Gastroesophageal sphincter (tissue), 4 donors: Measurements from ENCODE around the gene PAX3. TPM values are rescaled to one million over a fixed set of nuclear protein-coding genes. Genes with fewer than 3 reads are reported as not detected.

Experiments
- ATAC-seq: fragments of 150-250 bp; one replicate; pipeline ENCODE4 v1.9.1; 2016; ENCODE audit warnings: mild to moderate bottlenecking, moderate library complexity
- H3K27ac ChIP-seq, 4 donors: fragments of 200-600 bp; sonication (generic) in 3 of 4; 1 replicate in 3 of 4; 2 replicates in 1 of 4; pipeline ENCODE4 v1.5.1; 2016 to 2019
- H3K27me3 ChIP-seq: fragments of 200-600 bp; sonication (generic); one replicate; pipeline ENCODE4 v1.5.1; 2019
- H3K36me3 ChIP-seq, 2 donors: fragments of 200-600 bp; sonication (generic); one replicate each; pipeline ENCODE4 v1.5.1; 2019; ENCODE audit warnings: control low read depth in 1 of 2
- H3K4me1 ChIP-seq, 3 donors: fragments of 200-600 bp; sonication (generic); 1 replicate in 2 of 3; 2 replicates in 1 of 3; pipeline ENCODE4 v1.5.1; 2016 to 2019; ENCODE audit warnings: control low read depth in 2 of 3
- H3K4me3 ChIP-seq, 2 donors: fragments of 200-600 bp; sonication (generic); one replicate each; pipeline ENCODE4 v1.5.1; 2019; ENCODE audit warnings: mild to moderate bottlenecking in 1 of 2, moderate library complexity in 1 of 2
- H3K9me3 ChIP-seq, 3 donors: fragments of 200-600 bp; sonication (generic); one replicate each; pipeline ENCODE4 v1.5.1; 2017 to 2019; ENCODE audit warnings: control low read depth in 2 of 3
- CTCF ChIP-seq, 4 experiments: fragments of 200-600 bp in 2 of 4; fragments of 450-650 bp in 2 of 4; sonication (generic) in 1 of 4; IDR thresholded peaks; one replicate each; pipeline ENCODE4 v1.5.1; 2017 to 2019; ENCODE audit warnings: antibody characterized with exemption in 4 of 4, mild to moderate bottlenecking in 2 of 4, moderate library complexity in 2 of 4
- EP300 ChIP-seq: sonication (generic); formaldehyde crosslinking; IDR thresholded peaks from one replicate; pipeline ENCODE4 v1.6.1; 2017; ENCODE audit warnings: antibody characterized with exemption, mild to moderate bottlenecking
- POLR2A ChIP-seq, 2 donors: fragments of 450-650 bp; IDR thresholded peaks; one replicate each; pipeline ENCODE4 v1.6.1; 2017; ENCODE audit warnings: antibody characterized with exemption in 2 of 2, mild to moderate bottlenecking in 2 of 2, moderate library complexity in 1 of 2
- POLR2AphosphoS5 ChIP-seq: sonication (generic); formaldehyde crosslinking; IDR thresholded peaks from one replicate; pipeline ENCODE4 v1.6.1; 2017; ENCODE audit warnings: antibody characterized with exemption
- WGBS, 2 donors: methylation state at CpG; one replicate each; pipeline ENCODE4 v1.1.5; 2018; ENCODE audit warnings: low coverage in 1 of 2; 5-methylcytosine and 5-hydroxymethylcytosine counted together
- total RNA-seq, 4 donors: library from RNA; depleted of rRNA; stranded (reverse); fragments of >200 nt; gene quantifications; one replicate each; pipeline ENCODE4 v1.1.0, GENCODE V29; 2016

The PAX3 gene
- total RNA-seq, 4 donors from 2014 or later = 0.31 TPM; not detected in 3

- Histone ChIP-seq H3K4me1 (peaks cover 0 to 30% (median 10%) of the 10 kb centered on the region in 3 donors), H3K27ac (peak overlapping the region in 3 of 4 donors; percentile 28 to 77 (median 65)), H3K9me3 (no peaks in the 10 kb centered on the region), H3K36me3 (no peaks in the 10 kb centered on the region), H3K4me3 (peak overlapping the region; percentile 17 to 56), H3K27me3 (peaks cover 68% of the 10 kb centered on the region)
- no peak for TF ChIP-seq POLR2A (IDR thresholded peaks at IDR 0.05)
- no peak for TF ChIP-seq POLR2AphosphoS5
- TF ChIP-seq EP300 = no peak
- no peak for TF ChIP-seq CTCF (IDR thresholded peaks at IDR 0.05)
- WGBS, 2 donors = 29 to 37% methylated on average over 19 to 21 of the region's 38 CpGs
- ATAC-seq = peak; percentile 2
Measured at GRCh38 chr2:222320436-222321395, 21.9 kb upstream of the PAX3 start.

GRCh38 chr2:222319586-222320435 is 21.0 kb upstream of the PAX3 start:
- peaks cover 75% of the 10 kb centered on the region for H3K27me3 ChIP-seq
- WGBS, 2 donors = 0% methylated on average over 1 of the region's 96 CpGs; no CpG with 5 or more reads in 1 of the 2 donors
- ATAC-seq = peak; percentile 29

GRCh38 chr2:222318712-222319585 is 20.2 kb upstream of the PAX3 start:
- peak overlapping the region in 3 of 4 donors; percentile 48 to 65 (median 63) for H3K27ac ChIP-seq
- H3K9me3 ChIP-seq = no peaks in the 10 kb centered on the region
- peak overlapping the region; percentile 56 to 68 for H3K4me3 ChIP-seq
- H3K36me3 ChIP-seq = no peaks in the 10 kb centered on the region
- peak; percentile 44 for ATAC-seq
- H3K4me1 ChIP-seq = peaks cover 0 to 30% (median 10%) of the 10 kb centered on the region in 3 donors
- TF ChIP-seq POLR2A (IDR thresholded peaks at IDR 0.05) = no peak
- TF ChIP-seq CTCF (IDR thresholded peaks at IDR 0.05) = peak in 3 of 4 experiments; percentile 31 to 57 (median 42)
- WGBS, 2 donors = no CpG with 5 or more reads among the region's 104 CpGs
- peaks cover 83% of the 10 kb centered on the region for H3K27me3 ChIP-seq

More at GRCh38 chr2:222319586-222320435, 21.0 kb upstream of the PAX3 start:
- no peaks in the 10 kb centered on the region for H3K36me3 ChIP-seq
- peaks cover 0 to 30% (median 10%) of the 10 kb centered on the region in 3 donors for H3K4me1 ChIP-seq
- no peak for TF ChIP-seq POLR2A (IDR thresholded peaks at IDR 0.05)
- no peak for TF ChIP-seq POLR2AphosphoS5
- TF ChIP-seq CTCF (IDR thresholded peaks at IDR 0.05) = peak in 1 of 4 experiments; percentile 19
- H3K9me3 ChIP-seq = no peaks in the 10 kb centered on the region
- peak overlapping the region in 3 of 4 donors; percentile 28 to 77 (median 65) for H3K27ac ChIP-seq
- H3K4me3 ChIP-seq = peak overlapping the region; percentile 17 to 56

- TF ChIP-seq POLR2AphosphoS5 (no peak), POLR2A (IDR thresholded peaks at IDR 0.05) (no peak), CTCF (IDR thresholded peaks at IDR 0.05) (peak in 3 of 4 experiments; percentile 36 to 60 (median 52)), EP300 (no peak)
- Histone ChIP-seq H3K4me1 (peaks cover 0 to 30% (median 10%) of the 10 kb centered on the region in 3 donors), H3K4me3 (peak overlapping the region; percentile 56 to 68), H3K27me3 (peaks cover 91% of the 10 kb centered on the region), H3K36me3 (no peaks in the 10 kb centered on the region), H3K27ac (peak overlapping the region in 2 of 4 donors; percentile 48 to 63), H3K9me3 (no peaks in the 10 kb centered on the region)
- peak; percentile 49 for ATAC-seq
- WGBS, 2 donors = 0% methylated on average over 2 to 3 of the region's 41 CpGs
Measured at GRCh38 chr2:222318026-222318711, 19.4 kb upstream of the PAX3 start.
